Astrocyte (in vitro differentiated cells and primary cell): ENCODE results near the gene MOK.

ENCODE experiments used
- EZH2 ChIP-seq: IDR thresholded peaks from 2 replicates; pipeline ENCODE4 v1.6.1; 2012; ENCODE audit warnings: mild to moderate bottlenecking, low read length, inconsistent platforms; ENCODE audit not compliant: insufficient read depth
- TF ChIP-seq, protein P1 (sequence below): IDR thresholded peaks from 2 replicates; pipeline ENCODE4 v1.5.1; 2011; ENCODE audit warnings: low read depth, mild to moderate bottlenecking, inconsistent platforms, low read length, moderate library complexity; ENCODE audit not compliant: insufficient read depth

DNA sequence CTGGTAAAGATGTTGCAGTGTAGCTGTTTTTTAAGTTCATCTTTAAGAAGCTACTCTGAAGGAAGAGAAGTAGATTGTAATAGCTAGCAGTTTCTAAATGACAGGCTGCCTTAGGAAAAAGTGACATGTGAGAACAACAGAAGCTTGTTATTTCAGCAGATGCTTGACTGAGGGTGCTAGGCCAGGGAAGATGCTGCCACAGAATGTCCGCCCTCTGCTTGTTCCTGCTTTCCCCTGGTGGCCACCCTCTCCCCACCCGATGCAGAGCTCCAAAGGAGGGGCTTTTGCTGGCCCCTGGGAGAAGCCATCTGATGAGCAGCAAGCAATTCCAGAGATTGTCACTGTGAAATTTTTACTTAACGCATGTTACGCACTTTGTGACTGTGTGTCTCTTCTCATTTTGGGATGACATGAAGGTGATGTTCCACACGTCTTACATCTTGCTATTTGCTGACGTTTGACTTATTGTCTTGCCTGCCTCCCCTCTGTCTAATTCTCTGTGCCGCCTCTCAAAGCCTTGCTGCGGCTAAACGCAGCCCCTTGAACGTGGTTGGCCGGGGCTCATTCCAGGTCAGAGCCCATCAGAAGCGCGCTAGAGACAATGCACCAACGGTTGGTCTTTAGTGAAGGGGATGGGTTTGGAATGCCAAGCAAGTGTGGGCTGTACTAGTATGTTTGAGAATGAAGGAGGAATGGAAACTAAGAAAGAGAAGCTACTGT is 120.5 kb downstream of the MOK start:
- TF ChIP-seq, protein P1, sequence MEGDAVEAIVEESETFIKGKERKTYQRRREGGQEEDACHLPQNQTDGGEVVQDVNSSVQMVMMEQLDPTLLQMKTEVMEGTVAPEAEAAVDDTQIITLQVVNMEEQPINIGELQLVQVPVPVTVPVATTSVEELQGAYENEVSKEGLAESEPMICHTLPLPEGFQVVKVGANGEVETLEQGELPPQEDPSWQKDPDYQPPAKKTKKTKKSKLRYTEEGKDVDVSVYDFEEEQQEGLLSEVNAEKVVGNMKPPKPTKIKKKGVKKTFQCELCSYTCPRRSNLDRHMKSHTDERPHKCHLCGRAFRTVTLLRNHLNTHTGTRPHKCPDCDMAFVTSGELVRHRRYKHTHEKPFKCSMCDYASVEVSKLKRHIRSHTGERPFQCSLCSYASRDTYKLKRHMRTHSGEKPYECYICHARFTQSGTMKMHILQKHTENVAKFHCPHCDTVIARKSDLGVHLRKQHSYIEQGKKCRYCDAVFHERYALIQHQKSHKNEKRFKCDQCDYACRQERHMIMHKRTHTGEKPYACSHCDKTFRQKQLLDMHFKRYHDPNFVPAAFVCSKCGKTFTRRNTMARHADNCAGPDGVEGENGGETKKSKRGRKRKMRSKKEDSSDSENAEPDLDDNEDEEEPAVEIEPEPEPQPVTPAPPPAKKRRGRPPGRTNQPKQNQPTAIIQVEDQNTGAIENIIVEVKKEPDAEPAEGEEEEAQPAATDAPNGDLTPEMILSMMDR = no peak
- TF ChIP-seq EZH2 = no peak
